Stomach (tissue), 9 donors: ENCODE measurements around the gene RNF2. TPM values are rescaled to one million over a fixed set of nuclear protein-coding genes. Genes with fewer than 3 reads are reported as not detected.

ENCODE experiments used
- DNase-seq, 2 donors: peaks; one replicate each; pipeline versions ENCODE4 v3.0.0 to v3.0.0-alpha.2; 2013 to 2019
- H3K27ac ChIP-seq, 5 donors: fragments of 200-600 bp in 4 of 5; sonication (generic) in 4 of 5; one replicate each; pipeline ENCODE4 v1.5.1; 2013 to 2019; ENCODE audit warnings: mild to moderate bottlenecking in 1 of 5, moderate library complexity in 1 of 5
- H3K27me3 ChIP-seq, 3 donors: fragments of 200-600 bp; sonication (generic); one replicate each; pipeline ENCODE4 v1.5.1; 2017 to 2019; ENCODE audit warnings: mixed run types in 1 of 3
- H3K36me3 ChIP-seq, 4 donors: fragments of 200-600 bp; sonication (generic); 1 replicate in 3 of 4; 2 replicates in 1 of 4; pipeline ENCODE4 v1.5.1; 2016 to 2019
- H3K4me1 ChIP-seq, 4 donors: fragments of 200-600 bp; sonication (generic); one replicate each; pipeline ENCODE4 v1.5.1; 2016 to 2019
- H3K4me3 ChIP-seq, 4 donors: fragments of 200-600 bp; sonication (generic) in 3 of 4; one replicate each; pipeline ENCODE4 v1.5.1; 2016 to 2019; ENCODE audit warnings: mild to moderate bottlenecking in 1 of 4
- H3K9me3 ChIP-seq, 4 donors: fragments of 200-600 bp; sonication (generic); one replicate each; pipeline ENCODE4 v1.5.1; 2016 to 2019
- CTCF ChIP-seq, 7 experiments: fragments of 450-650 bp in 4 of 7; fragments of 200-600 bp in 3 of 7; sonication (generic) in 3 of 7; IDR thresholded peaks; one replicate each; pipeline ENCODE4 v1.5.1; 2016 to 2019; ENCODE audit warnings: antibody characterized with exemption in 7 of 7, control low read depth in 2 of 7, mild to moderate bottlenecking in 1 of 7
- EP300 ChIP-seq: sonication (generic); formaldehyde crosslinking; IDR thresholded peaks from one replicate; pipeline ENCODE4 v1.6.1; 2017; ENCODE audit warnings: antibody characterized with exemption
- POLR2A ChIP-seq, 4 donors: fragments of 450-650 bp; IDR thresholded peaks; one replicate each; pipeline ENCODE4 v1.6.1; 2016; ENCODE audit warnings: antibody characterized with exemption in 4 of 4, control low read depth in 2 of 4, mild to moderate bottlenecking in 1 of 4, moderate library complexity in 1 of 4
- POLR2AphosphoS5 ChIP-seq, 3 donors: sonication (generic); formaldehyde crosslinking; IDR thresholded peaks; one replicate each; pipeline ENCODE4 v1.6.1; 2016; ENCODE audit warnings: antibody characterized with exemption in 3 of 3
- WGBS, 5 donors: extraction: QIAGEN DNeasy Blood & Tissue Kit in 3 of 5; methylation state at CpG; one replicate each; pipeline versions ENCODE4 v1.1.5 to v1.1.7; 2013 to 2018; 5-methylcytosine and 5-hydroxymethylcytosine counted together
- intact Hi-C: fragments of 100-400 bp; cut with DNase I; formaldehyde crosslinking; loops from one replicate; pipeline ENCODE4 v1.15.1; 2023; ENCODE audit warnings: low total_unique reads
- polyA plus RNA-seq, 3 donors: library from polyadenylated mRNA; stranded (reverse); fragments of 200-250 nt; gene quantifications; one replicate each; pipeline ENCODE4 v1.2.3, GENCODE V29; 2013
- total RNA-seq, 5 donors: library from RNA; depleted of rRNA; stranded (reverse); fragments of >200 nt; gene quantifications; one replicate each; pipeline versions ENCODE4 v1.1.0 to v1.2.3, GENCODE V29; 2014 to 2016
- donor health status: healthy with polysubstance abuse.
- donor health status: Bipolar disorder and iron deficiency.
- donor health status: healthy.

The RNF2 gene
- total and polyA plus RNA-seq, 8 donors: 0.29 to 76.1 (median 6.4) TPM

GRCh38 chr1:185017338-185017737 is 28.0 kb upstream of the RNF2 start:
- no peak overlapping the region for H3K4me3 ChIP-seq
- peak in 1 of 2 donors; percentile 16 for DNase-seq
- no peaks in the 10 kb centered on the region for H3K4me1 ChIP-seq
- TF ChIP-seq POLR2AphosphoS5 (IDR thresholded peaks at IDR 0.05) (no peak), CTCF (IDR thresholded peaks at IDR 0.05) (no peak), EP300 (no peak), POLR2A (IDR thresholded peaks at IDR 0.05) (no peak)
- no peaks in the 10 kb centered on the region for H3K27me3 ChIP-seq
- no peaks in the 10 kb centered on the region for H3K36me3 ChIP-seq
- 66 to 81% (median 76%) methylated on average over 2 of the region's 2 CpGs for WGBS, 5 donors
- H3K9me3 ChIP-seq: no peaks in the 10 kb centered on the region
- intact Hi-C loops: no loop called here
- H3K27ac ChIP-seq: no peak overlapping the region

DNA sequence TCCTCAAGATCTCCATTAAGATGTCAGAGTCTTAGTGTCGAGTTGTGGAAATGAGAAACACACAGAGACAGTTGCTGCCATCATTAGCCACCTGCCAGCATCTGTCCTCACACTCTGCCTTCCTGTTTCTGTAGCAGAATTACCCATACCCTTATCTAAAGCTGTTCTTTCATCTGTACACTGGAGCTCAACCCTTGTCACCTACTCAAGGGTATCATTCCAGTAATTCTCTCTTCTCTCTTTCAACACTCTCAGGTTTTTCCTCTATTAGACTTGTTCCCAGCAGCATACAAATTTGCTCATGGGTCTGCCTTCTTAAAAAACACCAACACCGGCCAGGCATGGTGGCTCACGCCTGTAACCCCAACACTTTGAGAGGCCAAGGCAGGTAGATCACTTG is 27.4 kb upstream of the RNF2 start:
- no peaks in the 10 kb centered on the region for H3K4me1 ChIP-seq
- no peak overlapping the region for H3K27ac ChIP-seq
- no peaks in the 10 kb centered on the region for H3K36me3 ChIP-seq
- WGBS, 5 donors: 85 to 93% (median 88%) methylated on average over 3 of the region's 3 CpGs
- no peak for DNase-seq
- H3K9me3 ChIP-seq: no peaks in the 10 kb centered on the region
- intact Hi-C loops: no loop called here
- H3K27me3 ChIP-seq: no peaks in the 10 kb centered on the region
- TF ChIP-seq POLR2A (IDR thresholded peaks at IDR 0.05) (no peak), CTCF (IDR thresholded peaks at IDR 0.05) (no peak), POLR2AphosphoS5 (IDR thresholded peaks at IDR 0.05) (no peak), EP300 (no peak)
- H3K4me3 ChIP-seq: no peak overlapping the region

- no peaks in the 10 kb centered on the region for H3K27me3 ChIP-seq
- H3K36me3 ChIP-seq: no peaks in the 10 kb centered on the region
- H3K9me3 ChIP-seq: peaks cover 3 to 19% (median 13%) of the 10 kb centered on the region in 4 donors
- WGBS, 5 donors: 91 to 100% (median 99%) methylated on average over 4 of the region's 4 CpGs
- H3K4me1 ChIP-seq: no peaks in the 10 kb centered on the region
- H3K27ac ChIP-seq: no peak overlapping the region
- no peak overlapping the region for H3K4me3 ChIP-seq
- intact Hi-C loops: no loop called here
- TF ChIP-seq POLR2AphosphoS5 (IDR thresholded peaks at IDR 0.05): no peak
- TF ChIP-seq EP300: no peak
- TF ChIP-seq POLR2A (IDR thresholded peaks at IDR 0.05): no peak
- TF ChIP-seq CTCF (IDR thresholded peaks at IDR 0.05): no peak
- no peak for DNase-seq
Observed at GRCh38 chr1:185027252-185027882, 18.0 kb upstream of the RNF2 start.

DNA sequence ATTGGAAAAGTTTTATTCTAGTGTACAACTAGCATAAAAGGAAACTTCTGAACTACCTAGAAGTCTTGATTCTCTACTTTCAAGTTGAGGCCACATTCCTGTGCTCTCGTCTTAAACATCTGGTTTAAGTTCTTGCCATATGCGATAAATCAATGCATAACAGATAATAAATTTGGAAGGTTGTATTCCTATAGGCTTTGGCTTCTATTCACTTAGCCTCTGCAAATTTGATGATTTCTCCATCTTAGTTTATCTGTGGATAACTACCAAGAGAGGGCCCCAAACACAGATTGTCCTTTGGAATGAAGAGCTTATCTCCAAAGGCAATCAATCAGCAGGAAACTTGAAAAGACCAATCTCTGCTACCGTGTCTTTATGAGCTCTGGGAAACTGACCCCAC is 11.7 kb upstream of the RNF2 start:
- TF ChIP-seq CTCF (IDR thresholded peaks at IDR 0.05) (no peak), POLR2AphosphoS5 (IDR thresholded peaks at IDR 0.05) (no peak), EP300 (no peak), POLR2A (IDR thresholded peaks at IDR 0.05) (no peak)
- H3K27ac ChIP-seq: no peak overlapping the region
- H3K9me3 ChIP-seq: no peaks in the 10 kb centered on the region
- H3K4me1 ChIP-seq: no peaks in the 10 kb centered on the region
- intact Hi-C loops: no loop called here
- no peaks in the 10 kb centered on the region for H3K27me3 ChIP-seq
- WGBS, 5 donors: 69 to 72% (median 70%) methylated on average over 3 of the region's 3 CpGs
- no peak overlapping the region for H3K4me3 ChIP-seq
- no peak for DNase-seq
- no peaks in the 10 kb centered on the region for H3K36me3 ChIP-seq
